GM12865 (cell line): Measurements from ENCODE around the gene MSMB.
"Not testable (repeated sequence)": the region's sequence is repeated elsewhere in the genome, so short reads cannot be mapped to it uniquely, and the experiment has no call there.

Experiments
- DNase-seq: peaks from one replicate; pipeline ENCODE4 v3.0.0; 2010; ENCODE audit warnings: low read depth
- H3K4me3 ChIP-seq: 2 replicates; pipeline ENCODE4 v1.5.1; 2011; ENCODE audit warnings: mild to moderate bottlenecking, low read depth, low read length, control low read depth
- TF ChIP-seq, protein P1 (sequence below): IDR thresholded peaks from 2 replicates; pipeline ENCODE4 v1.5.1; 2011; ENCODE audit warnings: low read length, control low read depth, low read depth, inconsistent platforms; ENCODE audit not compliant: insufficient read depth; ENCODE audit errors: missing control alignments

Gene MSMB, protein sequence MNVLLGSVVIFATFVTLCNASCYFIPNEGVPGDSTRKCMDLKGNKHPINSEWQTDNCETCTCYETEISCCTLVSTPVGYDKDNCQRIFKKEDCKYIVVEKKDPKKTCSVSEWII

DNA sequence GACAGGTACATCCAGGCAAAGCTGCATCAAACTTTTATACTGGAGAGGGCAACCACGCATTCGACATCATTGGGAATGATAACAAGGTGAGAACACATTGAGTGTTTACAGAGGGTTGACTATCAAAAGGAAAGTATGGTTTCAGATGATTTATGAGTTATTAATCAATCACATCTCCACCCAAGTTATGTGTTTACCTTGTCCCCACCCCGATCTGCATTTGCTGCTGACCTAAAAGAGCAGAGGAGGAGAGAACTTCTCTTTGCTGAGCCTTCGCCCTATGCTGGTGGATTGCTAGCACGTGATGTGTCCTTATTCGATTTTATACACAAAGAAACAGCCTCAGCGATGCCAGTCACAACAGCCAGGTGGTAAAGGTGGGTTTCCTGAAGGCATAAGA lies at the start of gene MSMB:
Gene MSMB, minus strand, starts transcription at position 9 of the 400 bp plus-strand sequence. CDS start 32 bp downstream, outside the sequence.
- TF ChIP-seq, protein P1, sequence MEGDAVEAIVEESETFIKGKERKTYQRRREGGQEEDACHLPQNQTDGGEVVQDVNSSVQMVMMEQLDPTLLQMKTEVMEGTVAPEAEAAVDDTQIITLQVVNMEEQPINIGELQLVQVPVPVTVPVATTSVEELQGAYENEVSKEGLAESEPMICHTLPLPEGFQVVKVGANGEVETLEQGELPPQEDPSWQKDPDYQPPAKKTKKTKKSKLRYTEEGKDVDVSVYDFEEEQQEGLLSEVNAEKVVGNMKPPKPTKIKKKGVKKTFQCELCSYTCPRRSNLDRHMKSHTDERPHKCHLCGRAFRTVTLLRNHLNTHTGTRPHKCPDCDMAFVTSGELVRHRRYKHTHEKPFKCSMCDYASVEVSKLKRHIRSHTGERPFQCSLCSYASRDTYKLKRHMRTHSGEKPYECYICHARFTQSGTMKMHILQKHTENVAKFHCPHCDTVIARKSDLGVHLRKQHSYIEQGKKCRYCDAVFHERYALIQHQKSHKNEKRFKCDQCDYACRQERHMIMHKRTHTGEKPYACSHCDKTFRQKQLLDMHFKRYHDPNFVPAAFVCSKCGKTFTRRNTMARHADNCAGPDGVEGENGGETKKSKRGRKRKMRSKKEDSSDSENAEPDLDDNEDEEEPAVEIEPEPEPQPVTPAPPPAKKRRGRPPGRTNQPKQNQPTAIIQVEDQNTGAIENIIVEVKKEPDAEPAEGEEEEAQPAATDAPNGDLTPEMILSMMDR: no peak
- no peak for DNase-seq
- no peak within 1 kb of the TSS for H3K4me3 ChIP-seq

DNA sequence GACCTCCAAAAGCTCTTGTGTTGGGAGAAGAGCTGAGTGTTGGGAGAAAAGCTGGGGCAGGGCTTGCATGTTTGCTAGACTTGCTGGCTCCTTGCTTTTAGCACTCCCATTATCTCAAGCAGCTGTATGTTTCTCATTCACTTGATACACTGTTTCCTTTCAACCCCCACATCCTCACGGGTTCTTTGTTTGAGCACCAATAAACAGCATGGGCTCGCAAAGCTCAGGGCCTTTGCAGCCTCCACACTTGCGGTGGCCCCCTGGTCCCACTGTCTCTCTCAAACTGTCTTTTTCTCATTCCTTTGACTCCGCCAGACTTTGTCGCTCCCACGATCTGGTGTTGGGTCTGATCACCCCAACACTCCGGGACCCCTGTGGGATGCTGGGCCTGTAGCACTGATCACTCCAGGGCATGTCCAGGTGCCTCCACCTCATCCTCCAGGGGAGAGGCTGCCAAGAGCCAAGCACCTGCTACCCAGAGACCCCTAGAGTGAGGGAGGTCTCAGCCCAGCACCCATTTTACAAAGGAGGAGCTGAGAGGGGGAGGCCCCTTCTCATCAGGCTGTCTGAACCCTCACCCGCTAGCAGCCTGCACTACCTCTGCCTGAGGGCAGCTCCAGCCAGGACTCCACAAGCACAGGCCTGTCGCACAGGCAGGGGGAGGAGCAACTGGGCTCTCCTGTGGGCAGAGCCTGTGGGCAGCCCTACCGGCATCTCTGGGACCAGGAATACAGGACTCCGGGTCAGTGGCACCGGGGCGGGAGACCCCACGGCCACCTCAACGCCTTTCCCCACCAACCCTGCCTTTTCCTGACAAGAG lies 49.1 kb upstream of the MSMB start:
- no peak overlapping the region for H3K4me3 ChIP-seq

DNA sequence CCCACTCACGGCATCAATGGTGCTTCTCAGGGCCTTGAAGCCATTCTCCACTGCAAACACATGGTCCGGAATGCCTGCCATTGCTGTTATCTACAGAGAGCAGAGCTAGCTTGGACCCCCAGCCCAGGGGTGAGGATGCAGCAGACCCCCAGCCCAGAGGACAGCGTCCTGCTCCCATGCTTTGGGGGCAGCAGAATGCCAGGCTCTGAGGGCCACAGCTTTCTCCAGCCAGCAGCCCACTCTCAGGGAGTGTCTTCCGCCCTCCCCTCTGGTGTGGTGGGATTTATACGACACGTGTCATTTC lies 48.1 kb upstream of the MSMB start:
- no peak for DNase-seq
- TF ChIP-seq, protein P1: no peak
- no peak overlapping the region for H3K4me3 ChIP-seq

More for the DNA sequence above, 49.1 kb upstream of the MSMB start:
- no peak for DNase-seq
- TF ChIP-seq, protein P1: no peak

DNA sequence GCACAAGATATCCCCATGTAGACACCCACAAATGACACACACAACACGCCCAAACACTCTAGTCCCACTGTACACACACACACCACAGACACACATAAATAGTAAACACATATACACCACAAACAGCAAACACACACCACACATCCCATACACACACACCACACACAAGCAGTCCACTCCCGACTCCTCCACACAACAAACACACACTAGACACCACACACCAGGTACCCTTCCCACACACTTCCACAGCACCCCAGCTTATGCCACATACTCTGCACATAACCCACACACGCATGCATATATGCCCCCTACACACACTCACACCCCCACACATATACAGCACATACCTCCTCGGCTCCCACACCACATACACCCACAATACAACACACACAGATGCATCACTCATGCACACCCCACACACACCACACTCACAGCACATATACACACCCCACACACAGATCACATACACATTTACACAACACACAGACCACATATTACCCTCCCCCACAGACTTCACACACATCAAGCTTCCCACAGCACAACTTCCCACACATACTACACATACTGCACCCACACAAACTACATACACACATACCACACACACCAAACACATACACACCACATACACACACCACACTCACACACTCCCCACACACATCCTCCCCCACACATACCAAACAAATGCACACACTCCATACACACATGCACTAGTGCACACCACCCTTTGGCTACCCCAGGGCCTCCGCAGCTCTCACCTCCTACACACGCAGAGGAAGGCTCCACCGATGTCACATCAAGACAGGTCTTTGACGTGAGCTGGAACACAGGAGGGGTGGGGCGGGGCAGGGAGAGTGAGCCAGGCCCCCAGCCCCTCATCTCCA lies 47.5 kb upstream of the MSMB start:
- H3K4me3 ChIP-seq, DNase-seq: not testable (repeated sequence)

DNA sequence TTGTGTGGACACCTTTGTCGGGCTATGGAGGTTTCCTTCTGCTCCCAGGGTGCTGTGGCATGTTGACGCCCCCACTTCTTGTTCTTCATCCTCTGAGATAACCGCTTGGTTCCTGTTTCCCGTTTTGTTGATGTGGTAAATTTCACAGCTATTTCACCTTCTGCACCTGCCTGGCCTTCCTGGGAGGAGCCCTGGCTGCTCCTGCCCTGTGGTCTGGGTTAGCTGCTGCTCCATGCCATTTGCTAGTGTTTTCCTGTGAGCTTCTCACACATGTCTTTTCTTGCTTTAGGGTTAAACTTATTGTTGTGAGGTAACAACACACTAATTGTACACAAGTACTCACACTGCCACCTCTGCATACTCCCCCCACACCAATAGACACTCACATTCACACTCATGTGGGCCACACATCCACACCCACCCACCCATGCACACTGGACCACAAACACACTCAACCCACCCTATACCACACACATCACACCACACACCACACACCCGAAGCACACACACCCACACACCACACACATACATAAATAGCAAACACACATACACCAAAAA lies 46.5 kb upstream of the MSMB start:
- H3K4me3 ChIP-seq: no peak overlapping the region
- peak; percentile 42 for DNase-seq

DNA sequence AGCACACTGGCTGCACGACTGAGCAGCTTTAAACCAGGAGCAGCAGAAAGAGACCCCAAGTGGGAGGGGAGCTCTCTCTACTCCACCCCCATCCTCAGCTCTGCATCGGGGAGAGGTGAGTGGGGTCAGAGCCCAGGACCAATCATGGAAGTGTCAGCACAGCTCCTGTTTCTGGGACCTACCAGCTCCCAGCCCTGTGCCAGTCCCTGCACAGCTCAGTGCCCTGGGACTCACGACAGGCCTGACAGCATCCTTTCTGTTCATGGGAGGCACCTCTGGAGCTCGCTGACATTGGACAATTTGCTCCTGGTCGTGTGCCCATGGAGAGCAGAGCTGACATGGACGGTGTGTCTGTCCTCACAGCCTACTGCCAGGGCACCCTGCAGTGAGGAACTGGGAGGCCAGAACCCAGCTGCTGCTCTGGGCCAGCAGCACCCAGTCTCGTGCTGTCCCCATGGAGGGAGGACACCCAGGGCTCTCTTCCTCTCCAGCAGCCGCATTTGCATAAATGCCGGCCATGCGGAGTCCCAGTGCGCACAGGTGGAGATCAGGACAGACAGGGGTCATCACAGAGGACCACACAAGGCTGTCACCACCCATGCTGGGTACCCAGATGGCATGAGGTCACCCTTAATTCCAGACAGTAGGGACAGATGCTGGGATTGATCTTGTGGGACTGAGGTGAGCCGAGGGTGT lies 45.9 kb upstream of the MSMB start:
- DNase-seq: peak; percentile 30
- H3K4me3 ChIP-seq: no peak overlapping the region
- TF ChIP-seq, protein P1: no peak

More for the DNA sequence above, 46.5 kb upstream of the MSMB start:
- TF ChIP-seq, protein P1: no peak
